ENCODE data around the gene RLN3.
"Not testable (repeated sequence)": the region's sequence is repeated elsewhere in the genome, so short reads cannot be mapped to it uniquely, and the experiment has no call there.

The RLN3 gene

DNA sequence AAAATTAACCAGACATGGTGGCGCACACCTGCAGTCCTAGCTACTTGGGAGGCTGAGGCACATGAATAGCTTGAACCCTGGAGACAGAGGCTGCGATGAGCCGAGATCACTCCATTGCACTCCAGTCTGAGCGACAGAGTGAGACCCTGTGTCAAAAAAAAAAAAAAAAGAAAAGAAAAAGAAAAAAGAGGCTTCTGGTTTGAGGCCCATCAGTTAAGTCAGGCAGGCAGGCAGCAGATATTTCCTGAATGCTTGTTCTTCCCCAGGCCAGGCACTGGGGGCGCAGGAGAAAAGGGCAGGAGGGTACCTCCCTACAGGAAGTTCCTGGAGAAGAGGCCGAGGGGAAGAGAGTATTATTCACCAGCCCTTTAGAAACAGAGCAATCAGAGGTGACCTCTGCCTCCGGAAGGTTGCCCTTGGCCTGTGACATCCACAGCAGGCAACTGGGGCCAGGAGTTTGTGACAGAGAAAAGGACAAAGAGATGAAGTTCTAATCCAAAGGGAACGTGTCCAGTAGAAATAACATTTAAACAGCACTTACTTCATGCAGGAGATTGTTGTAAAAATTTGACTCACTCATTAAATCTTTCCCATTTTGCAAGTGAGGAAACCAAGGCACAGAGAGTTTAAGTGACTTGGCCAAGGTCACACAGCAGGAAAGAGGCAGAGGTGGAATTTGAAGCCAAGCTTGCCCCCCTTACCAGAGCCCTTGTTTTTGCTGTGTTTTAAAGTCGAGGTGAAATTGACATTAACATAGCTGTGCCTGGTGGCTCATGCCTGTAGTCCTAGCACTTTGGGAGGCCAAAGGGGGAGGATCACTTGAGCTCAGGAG, 4.3 kb upstream of the RLN3 start:
- no peak for DNase-seq

DNA sequence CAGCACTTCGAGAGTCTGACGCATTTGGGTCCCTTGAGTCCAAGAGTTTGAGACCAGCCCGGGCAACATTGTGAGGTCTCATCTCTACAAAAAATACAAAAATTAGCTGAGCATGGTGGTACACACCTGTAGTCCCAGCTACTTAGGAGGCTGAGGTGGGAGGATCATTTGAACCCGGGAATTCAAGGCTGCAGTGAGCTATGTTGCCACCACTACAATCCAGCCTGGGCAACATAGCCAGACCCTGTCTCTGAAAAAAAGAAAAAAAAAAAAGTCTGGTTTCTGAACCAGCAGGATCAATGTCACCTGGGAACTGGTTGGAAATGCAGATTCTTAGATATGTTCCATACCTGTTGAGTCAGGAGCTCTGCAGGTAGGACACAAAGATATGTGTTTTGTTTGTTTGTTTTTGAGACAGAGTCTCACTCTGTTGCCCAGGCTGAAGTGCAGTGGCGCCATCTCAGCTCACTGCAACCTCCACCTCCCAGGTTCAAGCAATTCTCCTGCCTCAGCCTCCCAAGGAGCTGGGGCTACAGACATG, 1.2 kb upstream of the RLN3 start:
- not testable (repeated sequence) for DNase-seq

DNA sequence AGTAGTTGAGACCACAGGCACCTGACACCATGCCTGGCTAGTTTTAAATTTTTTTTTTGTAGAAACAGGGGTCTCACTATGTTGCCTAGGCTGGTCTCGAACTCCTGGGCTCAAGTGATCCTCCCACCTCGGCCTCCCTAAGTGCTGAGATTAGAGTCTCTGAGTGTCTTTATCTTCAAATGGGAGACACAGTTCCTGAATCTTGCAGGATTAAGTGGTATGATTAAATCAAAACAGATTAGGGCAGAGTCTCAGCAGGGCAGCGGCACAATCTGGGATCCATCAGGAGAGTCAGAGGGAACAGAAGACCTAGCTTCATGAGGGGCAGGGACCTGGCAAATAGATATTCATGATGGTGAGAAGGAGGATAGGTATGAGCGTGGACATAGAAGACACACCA, 953 bp downstream of the RLN3 start:
- no peak for DNase-seq

DNA sequence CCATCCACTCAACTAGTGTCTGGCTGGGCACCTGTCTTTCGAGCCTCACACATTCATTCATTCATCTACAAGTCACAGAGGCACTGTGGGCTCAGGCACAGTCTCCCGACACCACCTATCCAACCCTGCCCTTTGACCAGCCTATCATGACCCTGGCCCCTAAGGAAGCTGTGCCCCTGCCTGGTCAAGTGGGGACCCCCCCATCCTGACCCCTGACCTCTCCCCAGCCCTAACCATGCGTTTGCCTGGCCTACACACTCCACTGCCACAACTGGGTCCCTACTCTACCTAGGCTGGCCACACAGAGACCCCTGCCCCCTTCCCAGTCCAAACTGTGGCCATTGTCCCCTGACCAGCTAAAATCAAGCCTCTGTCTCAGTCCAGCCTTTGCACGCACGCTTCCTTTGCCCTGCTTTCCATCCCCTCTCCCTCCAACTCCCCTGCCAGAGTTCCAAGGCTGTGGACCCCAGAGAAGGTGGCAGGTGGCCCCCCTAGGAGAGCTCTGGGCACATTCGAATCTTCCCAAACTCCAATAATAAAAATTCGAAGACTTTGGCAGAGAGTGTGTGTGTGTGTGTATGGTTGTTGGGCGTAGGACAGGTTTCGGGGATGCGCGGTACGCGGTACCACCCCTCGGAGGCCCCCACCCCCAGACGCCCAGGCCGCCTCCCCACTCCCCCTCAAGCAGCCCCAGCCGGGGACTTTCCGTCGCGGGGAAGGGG, 3.2 kb downstream of the RLN3 start:
- DNase-seq: no peak

DNA sequence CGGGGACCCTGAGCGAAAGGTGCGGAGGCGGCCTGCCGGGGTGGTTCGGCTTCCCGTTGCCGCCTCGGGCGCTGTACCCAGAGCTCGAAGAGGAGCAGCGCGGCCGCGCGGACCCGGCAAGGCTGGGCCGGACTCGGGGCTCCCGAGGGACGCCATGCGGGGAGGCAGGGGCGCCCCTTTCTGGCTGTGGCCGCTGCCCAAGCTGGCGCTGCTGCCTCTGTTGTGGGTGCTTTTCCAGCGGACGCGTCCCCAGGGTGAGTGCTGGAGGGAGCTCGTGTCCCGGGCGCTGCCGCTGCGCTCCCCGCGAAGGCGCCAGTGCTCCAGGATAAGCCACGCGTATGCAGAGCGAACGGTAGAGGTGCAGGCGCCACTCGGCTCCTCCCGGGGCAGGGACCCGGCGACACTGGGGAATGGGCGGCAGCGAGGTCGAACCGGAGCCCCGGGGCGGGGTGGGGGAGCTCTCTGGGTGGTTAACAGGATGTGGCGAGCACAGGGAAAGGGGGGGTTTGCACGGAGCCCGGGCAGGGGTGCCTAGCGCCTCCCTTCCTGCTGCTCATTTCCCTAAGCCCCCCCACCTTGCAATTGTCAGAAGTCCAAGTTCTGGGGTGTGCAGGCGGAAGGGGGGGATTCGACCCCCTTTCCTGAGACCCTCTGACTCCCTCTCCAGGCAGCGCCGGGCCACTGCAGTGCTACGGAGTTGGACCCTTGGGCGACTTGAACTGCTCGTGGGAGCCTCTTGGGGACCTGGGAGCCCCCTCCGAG, 4.0 kb downstream of the RLN3 start, which contains the start of gene IL27RA:
Gene IL27RA, plus strand, starts transcription at position 44 of the 762 bp plus-strand sequence. Its CDS starts 111 bp downstream, at position 155.
- peak; percentile 51 for DNase-seq

DNA sequence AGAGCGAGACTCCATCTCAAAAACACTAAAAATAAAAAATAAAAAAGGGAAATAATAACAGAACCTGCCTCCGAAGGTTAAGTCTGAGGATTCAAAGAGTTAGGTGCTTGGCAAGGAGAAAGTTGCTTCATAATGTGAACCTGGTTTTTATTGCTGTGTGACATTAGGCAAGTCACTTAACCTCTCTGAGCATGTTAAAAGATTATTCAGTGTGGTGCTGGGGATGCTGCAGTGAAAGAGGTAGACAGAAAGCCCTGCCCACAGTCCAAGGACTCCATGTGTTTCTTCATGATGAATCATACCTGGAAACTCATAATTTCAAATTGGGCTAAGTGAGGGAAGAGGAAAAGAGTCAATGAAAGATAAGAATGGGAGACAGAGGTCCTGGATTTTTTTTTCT, 6.0 kb downstream of the RLN3 start:
- no peak for DNase-seq

DNA sequence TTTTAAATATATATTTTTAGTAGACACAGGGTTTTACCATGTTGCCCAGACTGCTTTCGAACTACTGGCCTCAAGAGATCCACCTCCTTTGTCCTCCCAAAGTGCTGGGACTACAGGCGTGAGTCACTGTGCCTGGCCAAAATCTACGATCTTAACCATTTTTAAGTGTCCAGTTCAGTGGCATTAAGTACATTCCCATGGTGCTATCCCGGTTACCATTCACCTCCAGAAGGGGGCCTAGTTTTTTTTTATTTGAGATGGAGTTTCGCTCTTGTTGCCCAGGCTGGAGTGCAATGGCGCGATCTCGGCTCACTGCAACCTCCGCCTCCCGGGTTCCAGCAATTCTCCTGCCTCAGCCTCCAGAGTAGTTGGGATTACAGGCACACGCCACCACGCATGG, 7.2 kb downstream of the RLN3 start:
- DNase-seq: not testable (repeated sequence)

DNA sequence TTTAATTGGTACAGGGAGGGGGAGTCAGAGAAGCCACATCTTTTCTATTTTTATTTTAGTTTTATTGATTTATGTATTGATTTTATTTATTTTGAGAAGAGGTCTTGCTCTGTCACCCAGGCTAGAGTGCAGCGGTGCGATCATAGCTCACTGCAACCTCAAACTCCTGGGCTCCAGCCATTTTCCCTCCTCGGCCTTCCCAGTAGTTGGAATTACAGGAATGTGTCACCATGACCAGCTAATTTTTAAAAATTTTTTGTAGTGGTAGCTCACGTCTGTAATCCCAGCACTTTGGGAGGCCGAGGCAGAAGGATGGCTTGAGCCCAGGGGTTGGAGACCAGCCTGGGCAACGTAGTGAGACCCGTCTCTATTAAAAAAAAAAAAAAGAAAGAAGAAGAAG, 7.8 kb downstream of the RLN3 start:
- DNase-seq: no peak

DNA sequence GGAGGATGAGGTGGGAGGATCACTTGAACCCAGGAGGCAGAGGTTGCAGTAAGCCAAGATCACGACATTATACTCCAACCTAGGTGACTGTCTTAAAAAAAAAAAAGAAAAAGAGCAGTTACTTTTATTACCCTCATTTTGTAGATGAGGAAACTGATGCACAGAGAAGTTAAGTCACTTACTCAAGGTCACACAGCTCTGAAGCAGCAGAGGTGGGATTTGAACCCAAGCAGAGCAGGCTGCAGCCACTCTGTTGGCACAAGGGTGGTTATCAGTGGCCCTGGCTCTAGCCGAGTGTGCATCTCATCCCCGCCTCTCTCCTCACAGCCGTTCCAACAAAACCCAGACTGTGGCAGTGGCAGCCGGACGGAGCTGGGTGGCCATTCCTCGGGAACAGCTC, 11.2 kb downstream of the RLN3 start:
- no peak for DNase-seq

DNA sequence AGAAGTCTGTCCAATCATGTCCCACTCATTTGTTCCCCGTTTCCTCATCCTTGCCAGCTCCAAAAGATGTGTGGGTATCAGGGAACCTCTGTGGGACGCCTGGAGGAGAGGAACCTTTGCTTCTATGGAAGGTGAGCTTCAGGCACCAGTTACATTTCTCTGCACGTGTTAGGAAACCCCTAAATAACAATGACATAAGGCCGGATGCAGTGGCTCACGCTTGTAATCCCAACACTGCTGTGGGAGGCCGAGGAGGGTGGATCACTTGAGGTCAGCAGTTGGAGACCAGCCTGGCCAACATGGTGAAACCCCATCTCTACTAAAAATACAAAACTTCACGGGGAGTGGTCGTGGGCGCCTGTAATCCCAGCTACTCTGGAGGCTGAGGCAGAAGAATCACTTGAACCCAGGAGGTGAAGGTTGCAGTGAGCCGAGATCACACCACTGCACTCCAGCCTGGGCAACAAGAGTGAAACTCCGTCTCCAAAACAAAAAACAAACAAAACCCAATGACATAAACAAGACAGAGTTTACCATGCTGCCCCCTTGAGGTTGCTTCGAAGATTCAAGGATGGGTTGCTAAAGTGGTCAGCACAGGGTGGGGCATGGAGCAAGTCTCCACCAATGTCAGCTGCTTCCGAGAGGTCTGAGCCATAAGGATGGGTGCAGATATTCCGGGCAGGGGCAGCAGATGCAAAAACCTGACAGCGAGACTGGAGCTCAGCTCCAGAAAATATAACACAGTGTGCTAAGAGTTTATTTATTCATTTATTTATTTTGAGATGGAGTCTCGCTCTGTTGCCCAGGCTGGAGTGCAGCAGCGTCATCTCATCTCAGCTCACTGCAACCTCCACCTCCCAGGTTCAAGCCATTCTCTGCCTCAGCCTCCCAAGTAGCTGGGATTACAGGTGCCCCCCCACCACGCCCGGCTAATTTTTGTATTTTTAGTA, 15.0 kb downstream of the RLN3 start:
- not testable (repeated sequence) for DNase-seq

DNA sequence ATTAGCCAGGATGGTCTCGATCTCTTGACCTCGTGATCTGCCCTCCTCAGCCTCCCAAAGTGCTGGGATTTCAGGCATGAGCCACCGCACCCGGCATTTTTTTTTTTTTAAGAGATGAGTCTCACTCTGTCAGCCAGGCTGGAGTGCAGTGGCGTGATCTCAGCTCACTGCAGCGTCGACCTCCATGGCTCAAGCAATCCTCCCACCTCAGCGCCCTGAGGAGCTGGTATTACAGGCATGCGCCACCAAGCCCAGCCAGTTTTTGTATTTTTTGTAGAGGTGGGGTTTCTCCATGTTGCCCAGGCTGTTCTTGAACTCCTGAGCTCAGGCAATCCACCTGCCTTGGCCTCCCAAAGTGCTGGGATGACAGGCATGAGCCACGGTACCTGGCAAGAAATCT, 19.9 kb downstream of the RLN3 start:
- DNase-seq: not testable (repeated sequence)

DNA sequence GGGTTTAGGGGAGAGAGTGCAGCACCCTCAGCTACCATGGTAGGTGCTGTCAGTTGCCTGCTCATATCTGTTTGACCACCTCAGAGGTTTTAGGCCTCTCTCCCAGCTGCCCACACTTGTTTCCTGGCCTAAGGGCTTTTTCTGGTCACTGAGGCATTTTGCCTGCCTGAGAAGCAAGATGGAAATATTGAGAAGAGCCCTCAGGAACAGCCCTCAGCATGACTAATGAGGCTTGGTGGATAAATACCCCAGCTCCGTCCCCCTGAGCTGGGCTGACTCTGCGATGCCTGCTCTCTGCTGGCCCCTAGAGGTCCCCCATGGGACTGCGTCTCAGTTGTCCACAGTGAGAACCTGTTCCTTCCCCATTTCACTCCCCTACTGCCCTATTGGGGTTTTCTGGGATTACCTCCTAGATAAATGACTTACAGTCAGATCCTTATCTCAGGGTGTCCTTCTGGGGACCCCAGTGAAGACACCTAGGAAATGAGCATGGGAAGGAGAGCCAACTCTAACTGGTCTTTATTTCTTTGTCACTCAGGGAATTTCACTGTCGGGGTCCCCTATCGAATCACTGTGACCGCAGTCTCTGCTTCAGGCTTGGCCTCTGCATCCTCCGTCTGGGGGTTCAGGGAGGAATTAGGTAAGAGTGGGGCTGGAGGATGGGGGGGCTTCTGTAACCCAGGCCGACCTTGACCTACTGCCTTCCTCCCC, 20.6 kb downstream of the RLN3 start:
- DNase-seq: no peak

DNA sequence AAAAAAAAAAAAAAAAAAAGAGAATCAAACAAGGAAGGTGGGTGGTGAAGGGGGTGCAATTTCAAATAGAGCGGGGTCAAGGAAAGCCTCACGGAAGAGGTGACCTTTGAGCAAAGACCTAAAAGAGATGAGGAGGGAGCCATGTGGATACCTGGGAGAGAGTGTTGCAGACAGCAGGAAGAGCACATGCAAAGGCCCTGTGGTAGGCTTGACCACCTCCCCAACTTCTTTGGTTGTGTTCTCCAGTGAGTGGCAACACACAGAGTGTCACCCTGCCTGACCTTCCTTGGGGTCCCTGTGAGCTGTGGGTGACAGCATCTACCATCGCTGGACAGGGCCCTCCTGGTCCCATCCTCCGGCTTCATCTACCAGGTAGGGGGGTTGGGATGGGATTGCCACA, 22.6 kb downstream of the RLN3 start:
- DNase-seq: no peak

DNA sequence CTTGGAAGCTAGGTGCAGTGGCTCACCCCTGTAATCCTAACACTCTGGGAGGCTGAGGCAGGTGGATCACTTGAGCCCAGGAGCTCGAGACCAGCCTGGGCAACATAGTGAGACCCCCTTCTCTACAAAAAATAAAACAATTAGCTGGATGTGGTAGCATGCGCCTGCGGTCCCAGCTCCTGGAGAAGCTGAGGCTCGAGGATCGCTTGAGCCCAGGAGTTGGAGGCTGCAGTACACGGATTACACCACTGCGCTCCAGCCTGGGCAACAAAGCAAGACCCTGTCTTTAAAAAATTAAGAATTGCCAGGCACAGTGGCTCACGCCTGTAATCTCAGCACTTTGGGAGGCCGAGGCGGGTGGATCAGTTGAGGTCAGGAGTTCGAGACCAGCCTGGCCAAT, 23.0 kb downstream of the RLN3 start:
- DNase-seq: not testable (repeated sequence)

DNA sequence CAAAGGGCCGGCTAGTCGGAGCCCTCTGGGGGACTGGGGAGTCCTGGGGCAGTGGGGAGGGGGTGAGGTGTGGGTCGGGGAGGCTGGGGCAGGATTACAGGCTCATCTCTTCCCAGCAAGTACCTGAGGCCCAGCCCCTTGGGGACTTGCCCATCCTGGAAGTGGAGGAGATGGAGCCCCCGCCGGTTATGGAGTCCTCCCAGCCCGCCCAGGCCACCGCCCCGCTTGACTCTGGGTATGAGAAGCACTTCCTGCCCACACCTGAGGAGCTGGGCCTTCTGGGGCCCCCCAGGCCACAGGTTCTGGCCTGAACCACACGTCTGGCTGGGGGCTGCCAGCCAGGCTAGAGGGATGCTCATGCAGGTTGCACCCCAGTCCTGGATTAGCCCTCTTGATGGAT, 24.0 kb downstream of the RLN3 start:
- DNase-seq: no peak

DNA sequence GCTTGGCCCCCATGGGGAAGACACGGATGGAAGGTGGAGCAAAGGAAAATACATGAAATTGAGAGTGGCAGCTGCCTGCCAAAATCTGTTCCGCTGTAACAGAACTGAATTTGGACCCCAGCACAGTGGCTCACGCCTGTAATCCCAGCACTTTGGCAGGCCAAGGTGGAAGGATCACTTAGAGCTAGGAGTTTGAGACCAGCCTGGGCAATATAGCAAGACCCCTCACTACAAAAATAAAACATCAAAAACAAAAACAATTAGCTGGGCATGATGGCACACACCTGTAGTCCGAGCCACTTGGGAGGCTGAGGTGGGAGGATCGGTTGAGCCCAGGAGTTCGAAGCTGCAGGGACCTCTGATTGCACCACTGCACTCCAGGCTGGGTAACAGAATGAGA, 24.5 kb downstream of the RLN3 start:
- no peak for DNase-seq

DNA sequence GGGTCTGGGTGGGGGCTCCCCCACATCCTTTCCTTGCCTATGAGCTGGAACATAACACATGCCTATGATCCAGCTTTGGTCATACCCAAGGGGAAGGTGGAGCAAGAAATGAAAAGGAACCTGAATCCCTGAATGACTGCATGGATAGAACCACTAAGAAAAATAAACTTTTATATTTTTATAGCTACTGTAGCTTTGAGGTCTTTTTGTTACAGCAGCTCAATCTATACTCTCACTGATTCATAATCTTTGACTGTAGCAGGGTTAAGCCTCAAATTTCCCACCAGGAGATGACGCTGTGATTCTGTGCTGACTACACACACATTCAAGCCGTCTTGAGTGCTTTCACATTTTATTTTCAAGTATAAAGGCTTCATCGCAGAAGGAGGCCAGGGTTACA, 25.1 kb downstream of the RLN3 start:
- DNase-seq: no peak

DNA sequence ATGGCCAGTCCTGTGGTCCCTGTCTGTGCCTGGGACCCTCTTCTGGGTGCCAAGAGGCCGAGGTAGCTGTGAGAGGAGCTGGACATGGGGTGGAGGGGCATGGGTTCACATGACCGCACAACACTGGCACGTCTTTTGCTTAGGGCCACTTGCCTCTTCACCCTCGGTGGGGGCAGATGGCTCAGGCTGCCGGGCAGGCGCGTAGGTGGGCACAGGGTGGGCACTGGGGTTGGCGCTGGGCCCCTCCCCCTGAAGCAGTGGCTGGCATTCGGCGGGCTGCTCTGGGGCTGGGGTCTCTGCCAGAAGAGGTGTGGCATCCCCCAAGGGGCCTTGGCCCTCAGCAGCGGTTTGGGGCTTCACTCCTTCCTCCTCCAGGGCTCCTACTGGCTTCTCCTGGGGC, 25.6 kb downstream of the RLN3 start:
- no peak for DNase-seq

DNA sequence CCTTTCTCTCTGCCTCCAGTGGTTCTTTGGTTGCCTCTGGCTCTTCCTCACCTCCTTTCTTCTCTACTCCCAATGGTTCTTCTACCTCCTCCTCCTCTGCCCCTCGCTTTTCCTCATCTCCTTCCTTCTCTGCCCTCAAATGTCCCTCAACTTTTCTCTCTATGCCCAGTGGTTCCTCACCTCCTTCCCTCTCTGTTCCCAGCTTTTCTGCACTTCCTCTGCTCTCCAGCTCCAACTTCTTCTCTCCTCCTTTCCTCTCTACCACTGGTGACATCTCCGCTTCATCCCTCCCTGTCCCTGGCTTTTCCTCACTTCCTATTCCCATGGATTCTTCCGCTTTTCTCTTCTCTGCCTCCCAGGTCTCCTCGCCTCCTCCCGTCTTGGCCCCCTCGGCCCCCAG, 26.2 kb downstream of the RLN3 start:
- no peak for DNase-seq

DNA sequence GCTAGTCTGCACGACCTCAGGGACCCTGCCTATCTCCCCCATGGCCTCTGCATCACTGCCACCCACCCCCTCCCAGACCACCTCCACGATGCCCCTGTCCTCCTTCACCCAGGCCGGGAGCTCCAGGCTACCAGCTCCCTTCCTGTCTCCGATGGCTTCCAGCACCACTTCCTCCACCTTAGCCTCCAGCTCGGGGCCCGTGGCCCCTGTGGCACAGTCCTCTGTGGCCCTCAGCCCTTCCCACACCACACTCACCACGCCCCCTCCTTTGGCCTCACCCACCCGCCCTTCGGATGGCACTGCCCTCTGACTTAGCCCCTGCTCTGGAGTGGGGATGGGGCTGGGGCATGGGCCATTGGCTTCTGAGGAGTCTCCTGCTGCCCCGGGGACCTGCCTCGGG, 26.8 kb downstream of the RLN3 start:
- DNase-seq: no peak

DNA sequence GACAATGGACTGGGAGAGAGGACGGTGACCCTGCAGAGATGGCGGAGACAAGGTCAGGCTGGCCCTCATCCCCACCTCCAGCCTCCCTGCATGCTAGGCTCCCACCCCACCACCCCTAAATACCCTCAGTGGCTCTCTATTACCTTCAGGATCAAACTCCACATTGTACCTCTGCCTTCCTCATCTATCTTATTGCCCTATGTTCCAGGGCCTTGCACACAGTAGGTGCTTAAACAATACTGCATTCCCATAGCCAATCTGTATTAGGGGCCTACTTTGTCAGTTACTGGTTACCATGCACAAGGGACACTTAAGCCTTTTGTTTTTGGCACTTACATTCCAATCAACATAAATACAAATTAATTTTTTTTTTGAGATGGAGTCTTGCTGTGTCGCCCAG, 27.4 kb downstream of the RLN3 start:
- DNase-seq: no peak

Data from 8988T (cell line).